ENCODE results near the gene TMEM139. TPM values are rescaled to one million over a fixed set of nuclear protein-coding genes. Genes with fewer than 3 reads are reported as not detected.

The TMEM139 gene
- total RNA-seq, 2 experiments from 2014 or later, result 0.29 to 0.70 TPM

DNA sequence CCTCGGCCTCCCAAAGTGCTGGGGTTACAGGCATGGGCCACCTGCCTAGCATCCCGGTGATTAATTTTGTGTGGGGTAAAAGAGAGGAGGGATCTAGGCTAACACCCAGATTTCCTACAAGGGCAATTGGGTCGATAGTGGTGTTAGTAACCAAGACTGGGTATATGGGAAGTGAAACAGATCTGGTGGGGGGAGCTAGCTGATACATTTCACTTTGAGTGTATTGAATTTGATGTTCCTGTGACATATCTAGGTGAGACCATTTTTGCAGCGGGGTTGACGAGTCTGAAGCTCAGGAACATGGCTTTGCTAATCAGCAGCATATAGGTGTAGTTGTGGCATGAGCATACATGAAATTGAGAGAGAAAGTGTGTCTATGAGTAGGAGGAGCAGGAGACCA is 43.1 kb downstream of the TMEM139 start:
- H3K9me3 Mint-ChIP-seq, result no peaks in the 10 kb centered on the region
- no peaks in the 10 kb centered on the region for H3K27me3 Mint-ChIP-seq
- POLR2A ChIA-PET, result no interaction called here
- no peak overlapping the region for H3K4me3 Mint-ChIP-seq
- intact Hi-C loops (cut with micrococcal nuclease), result no loop called here
- no peaks in the 10 kb centered on the region for H3K36me3 Mint-ChIP-seq
- CTCF ChIA-PET, result interaction anchor here (1.1 to 1.5 kb wide), 3 partner anchors 9 to 18 kb away, joined by 3 to 4 read pairs (median 3); no protein-coding TSS in a partner anchor
- no peak overlapping the region for H3K27ac Mint-ChIP-seq
- no peak for DNase-seq
- peaks cover 8% of the 10 kb centered on the region for H3K4me1 Mint-ChIP-seq (ENCODE audit: low read depth)

DNA sequence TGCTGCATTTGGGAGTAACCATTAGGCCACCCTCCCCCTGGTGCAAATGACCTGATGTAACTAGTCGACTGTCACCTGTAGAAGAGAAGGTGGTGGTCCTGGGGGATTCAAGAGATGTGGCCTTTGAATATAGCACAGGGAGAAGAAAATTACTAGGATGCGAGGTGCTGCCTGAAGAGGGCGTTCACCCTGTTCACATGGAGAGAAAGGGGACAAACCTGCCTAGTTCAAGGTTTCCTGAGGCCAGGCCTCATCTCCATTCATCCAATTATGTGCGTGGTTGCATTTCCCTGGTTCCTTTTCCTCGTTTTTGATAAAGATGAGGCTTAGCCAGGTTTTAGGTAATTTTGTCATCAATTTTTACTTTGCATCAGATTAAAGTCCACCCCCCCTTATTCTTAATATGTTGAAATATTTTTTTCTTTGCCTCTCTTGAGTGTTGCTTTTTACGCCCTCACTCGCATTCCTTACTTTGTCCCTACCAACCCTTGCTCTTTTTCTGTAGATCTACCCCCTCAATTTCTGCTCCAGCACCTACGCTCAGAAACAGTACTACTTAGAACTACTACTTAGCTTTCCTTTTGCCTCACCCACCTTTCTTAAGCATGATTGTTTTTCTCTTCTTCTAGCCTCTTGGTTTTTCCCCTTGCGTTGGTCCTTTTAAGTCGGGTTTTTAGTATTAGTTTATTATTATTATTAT is 44.9 kb downstream of the TMEM139 start:
- CTCF ChIA-PET, result interaction anchor here (0.7 kb wide), 1 partner anchor 30 kb away, joined by 3 read pairs; no protein-coding TSS in a partner anchor
- no peak for DNase-seq
- no peaks in the 10 kb centered on the region for H3K27me3 Mint-ChIP-seq
- H3K4me1 Mint-ChIP-seq (ENCODE audit: low read depth), result peaks cover 8% of the 10 kb centered on the region
- POLR2A ChIA-PET, result no interaction called here
- no peak overlapping the region for H3K27ac Mint-ChIP-seq
- intact Hi-C loops (cut with micrococcal nuclease), result no loop called here
- no peaks in the 10 kb centered on the region for H3K36me3 Mint-ChIP-seq
- no peaks in the 10 kb centered on the region for H3K9me3 Mint-ChIP-seq
- no peak overlapping the region for H3K4me3 Mint-ChIP-seq

DNA sequence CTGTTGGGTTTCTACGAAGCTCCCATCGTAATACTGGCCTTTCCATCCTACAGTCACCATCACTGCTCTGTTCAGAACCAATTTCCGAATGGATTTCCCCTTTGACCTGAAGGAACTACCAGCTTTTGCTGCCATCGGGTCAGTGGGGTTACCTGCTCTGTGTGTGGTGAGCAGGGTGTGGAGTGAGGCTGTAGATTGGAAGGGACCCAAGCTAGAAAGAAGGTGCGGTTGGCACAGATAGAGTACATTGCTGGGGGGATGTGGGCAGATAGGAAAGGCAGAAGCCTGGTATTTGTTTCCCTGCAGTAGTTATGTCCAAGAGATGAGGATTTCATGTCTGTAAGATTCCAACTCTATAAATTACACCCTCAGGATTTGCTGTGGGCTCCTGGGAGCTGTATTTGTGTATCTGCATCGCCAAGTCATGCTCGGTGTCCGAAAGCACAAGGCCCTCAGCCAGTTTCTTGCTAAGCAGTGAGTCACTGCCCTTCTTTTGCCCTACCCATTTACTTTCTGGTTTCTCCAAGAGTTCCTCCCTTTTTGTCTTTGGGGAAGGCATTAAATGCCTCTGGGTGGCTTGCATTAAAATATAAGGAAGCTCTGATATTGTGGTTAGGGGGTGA is 46.5 kb downstream of the TMEM139 start:
- POLR2A ChIA-PET, result no interaction called here
- CTCF ChIA-PET, result interaction anchor here (1.0 kb wide), 1 partner anchor 116 kb away, joined by 3 read pairs; no protein-coding TSS in a partner anchor
- Mint-ChIP-seq H3K4me1 (ENCODE audit: low read depth) (no peaks in the 10 kb centered on the region), H3K27me3 (peaks cover 7% of the 10 kb centered on the region), H3K9me3 (no peaks in the 10 kb centered on the region), H3K27ac (no peak overlapping the region), H3K36me3 (no peaks in the 10 kb centered on the region), H3K4me3 (no peak overlapping the region)
- DNase-seq, result no peak
- intact Hi-C loops (cut with micrococcal nuclease), result no loop called here

DNA sequence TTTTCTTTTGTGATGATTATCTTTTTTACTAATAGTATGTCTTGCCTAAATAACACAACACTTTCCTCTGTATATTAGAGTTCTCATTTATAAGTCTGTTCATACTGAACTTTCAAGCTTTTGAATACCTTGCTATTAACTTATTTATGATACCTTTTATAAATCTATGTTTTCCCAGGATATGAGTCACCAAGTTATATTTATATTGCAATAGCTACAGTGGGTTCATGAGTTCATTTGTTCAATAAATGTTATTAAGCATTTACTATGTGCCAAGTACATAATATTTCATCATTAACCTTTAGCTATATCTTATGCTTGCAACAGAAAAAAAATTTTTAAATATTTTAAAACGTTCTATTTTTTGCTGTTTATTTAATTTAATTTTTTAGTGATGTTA is 49.5 kb downstream of the TMEM139 start:
- Mint-ChIP-seq H3K27me3 (peaks cover 7% of the 10 kb centered on the region), H3K27ac (no peak overlapping the region), H3K4me3 (no peak overlapping the region), H3K4me1 (ENCODE audit: low read depth) (no peaks in the 10 kb centered on the region), H3K9me3 (no peaks in the 10 kb centered on the region), H3K36me3 (no peaks in the 10 kb centered on the region)
- no peak for DNase-seq
- ChIA-PET CTCF (interaction anchor here (1.0 to 4.0 kb wide), 2 partner anchors 11 to 94 kb away, joined by 3 to 20 read pairs; no protein-coding TSS in a partner anchor), POLR2A (no interaction called here)
- intact Hi-C loops (cut with micrococcal nuclease), result no loop called here

DNA sequence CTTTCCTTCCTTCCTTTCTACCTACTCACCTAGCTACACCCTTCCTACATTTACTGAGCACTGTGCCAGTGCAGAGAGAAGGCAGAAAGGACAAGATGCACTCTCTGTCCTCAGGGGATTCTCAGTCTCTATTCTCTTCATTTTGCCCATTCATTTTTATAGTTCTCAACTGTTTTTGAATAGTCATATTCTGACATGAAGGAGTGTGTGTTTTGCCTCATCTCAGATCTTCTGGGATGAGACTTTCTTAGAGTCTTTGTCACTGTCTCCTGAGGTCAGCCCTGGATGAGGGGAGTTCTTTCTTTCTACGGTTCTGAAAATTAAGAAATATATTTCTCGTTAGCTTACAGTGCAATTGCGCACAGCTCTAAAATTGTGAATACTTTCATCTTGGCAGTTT is 52.5 kb downstream of the TMEM139 start:
- H3K27ac Mint-ChIP-seq, result no peak overlapping the region
- no peaks in the 10 kb centered on the region for H3K36me3 Mint-ChIP-seq
- H3K4me3 Mint-ChIP-seq, result no peak overlapping the region
- no peaks in the 10 kb centered on the region for H3K9me3 Mint-ChIP-seq
- intact Hi-C loops (cut with micrococcal nuclease), result no loop called here
- ChIA-PET POLR2A (interaction anchor here (0.9 kb wide), 1 partner anchor 27 kb away, joined by 3 read pairs; no protein-coding TSS in a partner anchor), CTCF (interaction anchor here (0.9 to 4.0 kb wide), 5 partner anchors 8 to 80 kb away, joined by 3 to 20 read pairs (median 4); no protein-coding TSS in a partner anchor)
- no peaks in the 10 kb centered on the region for H3K4me1 Mint-ChIP-seq (ENCODE audit: low read depth)
- DNase-seq, result no peak
- peaks cover 7% of the 10 kb centered on the region for H3K27me3 Mint-ChIP-seq

Other genes with a start within 250 kb of the TMEM139 start
- gene OR6V1, start 232.6 kb upstream of the TMEM139 start, total RNA-seq, result not detected
- not detected for gene PIP, start 152.9 kb upstream of the TMEM139 start, total RNA-seq
- gene TAS2R39, start 101.5 kb upstream of the TMEM139 start, total RNA-seq, result not detected
- not detected for gene TAS2R40, start 62.9 kb upstream of the TMEM139 start, total RNA-seq
- gene GSTK1, start 21.5 kb upstream of the TMEM139 start, total RNA-seq, result 100 to 1,000 TPM; 218 to 224 TPM
- gene CASP2, start 3.4 kb downstream of the TMEM139 start, total RNA-seq, result 100 to 1,000 TPM; 117 to 129 TPM
- under 1 TPM in 1 of 2 experiments, not detected in 1; 0.17 TPM for gene CLCN1, start 31.2 kb downstream of the TMEM139 start, total RNA-seq
- 1 to 10 TPM; 1.9 to 2.3 TPM for gene FAM131B, start 77.8 kb downstream of the TMEM139 start, total RNA-seq
- gene ZYX, start 96.4 kb downstream of the TMEM139 start, total RNA-seq, result 100 to 1,000 TPM; 137 to 140 TPM
- gene EPHA1, start 123.9 kb downstream of the TMEM139 start, total RNA-seq, result 1 to 10 TPM; 2.9 to 4.3 TPM
- gene TAS2R60, start 158.5 kb downstream of the TMEM139 start, total RNA-seq, result not detected
- not detected for gene TAS2R41, start 192.9 kb downstream of the TMEM139 start, total RNA-seq